HG03432 (cell line): ENCODE measurements around the gene AUTS2.

Experiments
- ATAC-seq: cut with Tn5 transposase; IDR thresholded peaks from one replicate; pipeline ENCODE4 v1.9.1; 2021; ENCODE audit warnings: mild to moderate bottlenecking, moderate library complexity; ENCODE audit not compliant: unreplicated experiment

The AUTS2 gene

DNA sequence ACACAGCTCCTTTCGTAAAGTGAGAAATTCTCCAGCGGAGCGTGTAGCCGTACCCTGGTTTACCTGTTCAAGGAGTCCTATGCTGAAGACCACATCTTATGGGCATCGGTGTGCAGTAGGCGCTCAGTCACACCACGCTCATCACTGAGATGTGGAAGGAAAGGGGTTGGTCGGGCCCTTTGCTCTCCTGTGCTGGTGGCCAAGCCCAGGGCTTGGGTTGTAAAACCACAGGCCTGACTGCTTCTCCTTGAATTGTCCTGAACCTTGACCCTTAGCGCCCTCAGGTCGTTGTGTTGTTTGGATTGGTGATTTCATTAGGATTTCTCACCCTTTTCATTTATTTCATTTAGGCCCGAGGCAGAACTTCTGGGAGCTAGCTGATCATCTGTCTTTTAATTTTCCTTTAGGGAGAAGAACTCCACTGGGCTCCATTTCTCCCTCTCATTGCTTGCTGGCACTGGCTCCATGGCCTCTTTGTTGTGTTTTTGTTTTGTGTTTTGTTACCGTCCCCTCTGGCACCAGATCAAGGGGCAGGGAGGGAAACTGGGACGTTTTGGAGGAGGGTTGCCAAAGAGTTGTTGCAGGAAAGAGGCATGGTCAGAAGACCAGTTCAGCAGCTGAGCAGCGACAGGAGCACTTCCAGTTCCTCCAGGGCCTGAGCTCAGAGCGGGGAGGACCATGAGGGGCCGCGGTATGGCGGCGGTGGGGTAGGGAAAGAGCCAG, 1022.2 kb downstream of the AUTS2 start:
- no peak for ATAC-seq

DNA sequence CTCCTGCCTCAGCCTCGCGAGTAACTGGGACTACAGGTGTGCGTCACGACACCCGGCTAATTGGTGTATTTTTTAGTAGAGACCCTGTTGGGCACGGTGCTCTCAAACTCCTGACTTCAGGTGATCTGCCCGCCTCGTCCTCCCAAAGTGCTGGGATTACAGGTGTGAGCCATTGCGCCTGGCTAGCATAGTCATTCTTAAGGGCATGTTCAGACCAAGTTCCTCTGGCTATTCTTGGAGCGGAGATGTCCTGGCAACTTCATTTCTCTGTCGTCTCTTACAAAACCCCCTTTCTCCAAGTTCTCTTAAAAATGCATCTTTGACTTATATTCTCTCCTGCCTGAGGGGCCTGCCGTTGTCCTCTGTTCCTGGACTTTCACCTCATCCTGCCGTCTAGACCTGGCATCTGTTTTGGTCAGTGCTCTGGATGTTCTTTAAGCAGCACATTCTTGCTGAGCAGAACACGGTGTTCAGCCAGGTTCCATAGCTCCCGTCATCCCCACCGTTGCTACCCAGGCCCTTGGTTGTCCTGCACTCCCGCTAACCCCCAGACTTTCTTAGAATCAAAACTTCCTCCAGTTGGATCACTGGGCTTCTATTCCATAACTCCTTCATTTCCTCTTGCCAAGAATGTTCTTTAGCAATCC, 1023.8 kb downstream of the AUTS2 start:
- no peak for ATAC-seq

DNA sequence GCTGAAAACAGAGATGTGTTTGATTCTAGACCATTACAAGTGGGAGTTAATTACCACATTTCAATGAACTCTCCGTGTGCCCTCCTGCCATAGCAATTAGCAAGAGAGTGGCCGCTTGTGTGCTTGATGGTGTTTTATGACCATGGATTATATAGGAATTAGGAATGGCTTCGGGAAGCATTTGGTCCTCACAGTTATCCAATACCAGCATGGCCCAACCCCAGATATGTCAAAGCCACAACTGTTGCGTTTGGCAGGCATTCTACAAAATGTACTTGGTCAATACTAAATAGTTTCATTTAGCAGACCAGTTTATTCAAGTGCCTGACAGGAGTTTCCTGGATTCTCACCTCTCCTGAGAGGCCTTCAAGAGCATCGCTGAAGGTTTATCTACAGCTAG, 1024.7 kb downstream of the AUTS2 start:
- no peak for ATAC-seq

DNA sequence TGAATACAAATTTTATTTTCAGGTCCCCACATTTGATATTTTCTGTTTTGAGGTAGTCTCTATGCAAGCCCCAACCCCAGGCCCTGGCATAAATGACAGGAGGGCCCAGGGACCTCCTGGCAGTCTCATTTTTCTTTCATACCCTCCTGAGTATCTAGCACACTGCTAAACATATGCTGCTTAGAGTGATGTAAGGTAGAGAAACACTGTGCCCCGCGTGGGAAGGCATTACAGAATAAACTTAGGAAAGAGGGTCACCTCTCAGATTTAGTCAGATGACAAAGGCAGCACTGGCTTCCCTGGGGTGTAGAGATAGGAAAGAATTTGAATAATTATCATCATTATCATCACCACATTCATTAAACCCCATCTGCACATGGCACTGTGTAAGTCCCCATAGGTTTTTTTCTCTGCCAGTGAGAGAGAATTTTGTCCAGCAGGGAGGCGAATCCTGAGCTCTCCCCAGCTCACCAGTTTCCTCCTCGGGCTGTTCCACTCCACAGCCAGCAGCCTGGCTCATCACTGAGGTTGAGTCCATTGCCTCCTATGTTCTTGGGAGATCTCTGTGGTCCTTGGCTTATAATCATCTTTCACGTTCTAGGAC, 1026.3 kb downstream of the AUTS2 start:
- no peak for ATAC-seq

DNA sequence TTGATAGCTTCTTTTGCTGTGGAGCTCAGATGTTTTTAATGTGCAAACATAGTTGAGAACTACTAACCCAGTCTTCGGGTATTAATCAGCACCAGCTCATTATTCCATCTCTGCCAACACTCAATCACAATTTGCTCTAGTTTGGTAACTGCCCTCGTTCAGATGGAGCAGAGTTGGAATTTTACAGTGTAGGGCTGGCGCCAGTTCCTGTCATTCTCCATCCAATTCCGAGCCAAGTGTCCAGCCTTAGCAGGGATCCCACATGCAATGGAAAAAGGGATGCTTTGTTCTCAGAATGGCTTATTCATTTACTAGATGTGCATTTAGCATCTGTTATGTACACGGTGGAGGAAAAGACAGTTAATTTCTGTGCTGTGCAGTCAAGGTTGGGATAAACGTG, 1029.2 kb downstream of the AUTS2 start:
- no peak for ATAC-seq

DNA sequence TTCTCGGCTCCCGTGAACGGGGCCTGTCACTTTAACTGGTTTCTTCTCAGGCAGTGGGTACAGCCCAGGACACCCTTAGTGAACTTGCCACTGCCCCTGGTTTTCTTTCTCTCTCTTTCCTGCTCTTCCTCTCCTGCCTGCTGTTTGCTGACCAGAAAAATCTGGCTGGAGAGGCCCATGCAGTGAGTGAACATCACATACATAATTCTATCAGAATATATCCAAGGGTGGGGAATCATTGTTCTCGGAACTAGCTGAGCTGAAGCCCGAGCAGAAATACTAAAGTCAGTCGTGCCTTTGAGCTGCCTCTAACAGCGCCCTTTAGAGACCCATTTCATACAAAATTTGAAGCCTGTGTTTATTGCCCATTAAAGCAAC, 1032.2 kb downstream of the AUTS2 start:
- no peak for ATAC-seq

DNA sequence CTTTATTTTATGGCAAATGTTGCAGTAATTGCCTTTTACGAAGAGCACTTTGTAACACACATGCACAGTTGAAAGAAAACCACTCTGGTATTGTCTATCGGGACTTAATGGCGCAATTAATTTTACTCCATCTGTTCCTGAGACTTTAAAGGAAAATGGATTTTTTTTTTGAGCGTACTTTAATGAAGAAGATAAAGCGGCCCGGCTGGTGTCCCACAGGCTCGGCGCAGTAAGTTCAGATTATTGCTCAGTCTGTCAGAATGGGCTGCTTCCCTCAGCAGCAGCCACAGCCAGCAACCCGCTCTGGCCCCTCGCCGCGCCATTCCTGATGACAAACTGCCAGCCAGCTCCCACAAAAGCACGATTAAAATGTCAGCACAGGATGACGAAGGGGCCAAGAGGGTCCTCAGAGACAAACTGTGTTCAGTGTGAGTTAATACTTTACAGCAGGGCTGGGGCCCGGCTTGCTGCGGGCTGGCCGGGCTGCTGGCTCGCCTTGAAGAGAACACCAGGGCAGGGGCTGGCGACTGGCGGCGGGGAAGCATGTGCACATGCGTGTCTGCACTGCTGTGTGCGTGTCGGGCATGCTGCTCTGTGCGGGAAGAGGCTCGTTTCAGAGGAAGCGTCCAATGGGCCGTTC, 1032.7 kb downstream of the AUTS2 start:
- no peak for ATAC-seq

DNA sequence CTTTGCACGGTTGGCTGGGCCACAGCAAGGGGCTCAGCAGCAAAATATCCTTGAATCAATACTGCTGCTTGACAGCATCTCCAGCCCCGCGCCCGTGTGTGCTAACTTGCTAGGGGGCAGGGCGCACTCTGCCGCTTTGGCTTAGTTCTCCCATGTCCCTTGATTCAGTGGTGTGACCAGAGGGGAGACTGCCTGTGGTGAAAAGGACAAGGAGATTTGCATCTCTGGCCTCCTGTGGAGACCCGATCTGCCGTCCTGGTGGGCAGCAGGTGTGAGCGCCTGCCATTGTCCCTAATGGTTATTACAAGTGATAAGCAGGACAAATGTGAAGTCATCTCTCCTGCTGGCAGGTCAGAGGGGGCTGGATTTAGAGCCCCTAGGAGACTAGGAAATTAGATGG, 1033.4 kb downstream of the AUTS2 start:
- no peak for ATAC-seq

DNA sequence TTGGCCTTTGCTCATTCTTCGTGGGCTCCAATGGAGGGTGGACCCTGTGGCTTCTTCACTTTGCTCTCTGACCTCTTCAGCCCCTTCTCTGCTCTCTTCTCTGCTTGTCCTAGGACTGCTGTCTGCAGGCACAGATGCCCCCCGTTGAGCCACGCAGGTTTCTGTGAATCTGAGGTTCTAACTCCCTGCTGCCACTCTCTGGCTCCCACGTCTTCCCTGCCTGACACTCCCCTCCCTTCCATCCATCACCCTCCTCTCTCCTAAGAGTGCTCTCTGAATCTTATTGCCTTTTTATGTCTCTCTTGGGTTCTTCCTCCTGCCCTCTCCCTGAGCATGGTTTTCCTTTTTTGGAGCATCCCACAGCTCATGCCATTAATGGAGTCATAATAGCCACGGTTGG, 1034.1 kb downstream of the AUTS2 start:
- ATAC-seq = no peak

DNA sequence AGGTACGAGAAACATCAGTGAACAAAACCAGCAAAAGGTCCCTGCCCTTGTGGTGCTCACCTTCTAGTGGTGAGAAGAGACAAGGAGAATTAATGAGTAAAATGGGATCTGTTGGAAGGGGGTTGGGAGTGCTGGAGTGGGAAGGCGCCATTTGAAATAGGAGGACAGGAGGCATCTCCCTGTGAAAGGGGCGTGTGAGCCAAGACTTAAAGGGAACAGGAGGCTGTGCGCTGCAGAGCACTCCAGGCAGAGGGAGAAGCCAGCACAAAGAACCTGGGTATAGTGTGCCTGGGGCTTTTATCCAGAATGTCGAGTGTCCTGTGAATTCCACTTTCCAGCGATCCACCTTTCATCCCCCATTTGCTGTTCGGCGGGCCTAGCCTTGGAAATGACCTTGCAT, 1035.8 kb downstream of the AUTS2 start:
- no peak for ATAC-seq

DNA sequence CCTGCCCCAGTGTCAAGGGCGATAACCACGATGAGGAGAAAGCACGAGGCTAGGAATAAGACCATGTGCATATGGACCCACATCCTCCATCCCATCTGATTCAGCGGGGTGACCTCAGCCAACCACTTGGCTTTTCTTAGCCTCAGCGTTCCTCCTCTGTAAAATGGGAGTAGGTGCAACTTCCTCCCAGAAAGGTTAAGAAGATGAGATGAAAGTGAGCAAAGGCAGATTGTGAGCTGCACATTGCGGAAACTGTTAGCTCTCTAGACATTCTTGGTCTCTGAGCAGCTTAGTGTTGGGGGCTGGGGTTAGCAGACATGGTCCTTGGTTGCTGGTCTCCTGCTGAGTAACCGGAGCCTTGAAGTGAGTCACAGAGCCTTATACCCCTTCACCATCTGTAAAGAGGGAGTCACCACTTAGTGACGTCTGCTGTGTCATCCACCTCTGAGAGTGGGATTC, 1036.4 kb downstream of the AUTS2 start:
- no peak for ATAC-seq

DNA sequence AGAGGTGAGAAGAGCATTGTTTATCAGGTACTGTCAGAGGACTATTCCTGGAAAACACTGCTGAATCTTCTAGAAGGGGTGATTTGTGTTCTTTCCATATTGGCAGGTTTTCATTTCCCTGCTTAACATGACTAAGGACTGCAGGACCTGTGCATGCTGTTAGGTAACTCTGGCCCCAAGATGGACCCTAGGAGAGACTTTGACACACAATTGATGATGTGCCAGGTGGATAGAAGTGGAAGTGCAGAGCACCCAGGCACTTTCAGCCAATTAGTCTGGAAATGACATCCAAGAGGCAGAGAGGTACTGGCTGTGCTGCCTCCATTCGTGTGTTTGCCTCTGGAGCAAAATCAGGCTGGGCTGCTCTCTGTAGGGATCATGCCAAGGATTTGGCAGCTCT, 1037.4 kb downstream of the AUTS2 start:
- no peak for ATAC-seq

DNA sequence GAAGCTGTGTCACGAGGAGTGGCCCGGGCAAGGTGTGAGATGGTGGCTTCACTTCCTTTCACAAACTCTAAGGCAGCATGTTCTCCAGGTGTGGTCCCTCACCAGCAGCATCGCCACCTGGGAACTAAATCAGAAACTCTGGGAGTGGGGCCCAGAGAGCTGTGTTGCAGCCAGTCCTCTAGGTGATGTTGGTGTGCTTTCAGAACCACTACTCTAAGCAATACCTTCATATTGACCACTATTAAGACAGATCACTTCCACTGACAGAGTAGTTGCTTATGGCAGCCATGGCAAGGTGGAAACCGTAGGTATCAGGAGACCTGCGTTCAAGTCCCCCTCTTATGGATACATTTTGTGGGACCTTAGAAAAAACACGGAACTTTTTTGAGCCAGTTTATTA, 1037.9 kb downstream of the AUTS2 start:
- no peak for ATAC-seq

DNA sequence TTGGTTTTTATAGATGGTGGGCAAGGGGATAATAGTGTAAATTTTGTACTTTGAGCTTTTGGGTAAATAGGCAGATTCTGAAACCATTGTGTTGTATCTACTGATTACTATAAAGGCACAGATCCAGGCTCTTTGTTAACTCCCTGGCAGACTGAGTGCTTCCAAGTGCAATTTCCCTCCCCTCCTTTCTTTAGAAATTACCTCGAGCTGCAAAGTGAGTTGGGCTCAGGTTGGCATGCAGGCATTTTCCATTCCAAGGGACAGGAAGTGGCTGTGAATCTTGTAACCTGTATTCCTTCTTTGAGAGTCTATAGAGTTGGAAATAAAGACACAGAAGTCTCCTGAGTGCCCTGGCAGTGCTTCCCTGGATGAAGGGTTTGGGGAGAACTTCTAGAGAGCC, 1039.5 kb downstream of the AUTS2 start:
- ATAC-seq = no peak

DNA sequence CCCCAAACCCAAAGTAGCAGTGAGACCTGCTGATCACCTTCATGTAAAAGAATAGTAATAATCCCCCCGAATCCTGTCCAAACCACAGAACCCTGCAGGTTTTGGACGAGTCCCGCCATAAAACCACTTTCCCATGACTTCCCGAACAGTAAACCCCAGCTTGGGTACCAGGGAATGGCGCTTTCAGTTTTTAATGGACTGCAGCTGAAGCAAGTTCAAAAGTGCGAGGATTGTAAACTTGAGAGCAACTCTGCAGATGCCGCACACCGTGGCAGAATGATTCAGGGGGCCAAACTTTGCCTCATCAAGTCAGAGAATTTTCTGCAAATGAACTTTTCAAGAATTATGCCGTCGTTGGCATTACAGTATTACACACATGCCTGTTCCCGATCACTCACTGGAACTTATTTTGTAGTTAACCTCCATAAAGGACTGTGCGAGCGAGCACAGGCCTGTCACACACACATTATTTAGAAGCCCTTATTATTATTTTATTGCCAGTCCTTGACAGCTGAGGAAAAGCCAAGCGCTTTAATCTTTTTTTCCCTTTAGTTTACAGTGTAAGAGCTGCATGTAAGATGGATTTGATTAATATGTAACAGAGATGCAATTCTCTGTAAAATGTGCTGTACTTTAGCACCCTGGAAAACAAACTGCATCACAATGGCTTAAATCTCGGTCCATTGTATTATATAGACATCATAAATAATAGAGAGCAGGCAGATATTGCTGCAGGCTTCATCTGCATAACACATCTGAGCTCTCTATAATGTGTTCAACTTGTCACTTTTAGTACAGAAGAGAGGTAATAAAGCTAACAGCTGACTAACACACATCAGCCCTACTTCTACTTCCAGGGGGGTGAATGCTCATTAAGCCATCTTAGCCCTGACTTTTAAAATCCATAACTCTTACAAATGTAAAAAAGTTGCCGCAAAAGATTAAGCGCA, 1040.2 kb downstream of the AUTS2 start:
- no peak for ATAC-seq

DNA sequence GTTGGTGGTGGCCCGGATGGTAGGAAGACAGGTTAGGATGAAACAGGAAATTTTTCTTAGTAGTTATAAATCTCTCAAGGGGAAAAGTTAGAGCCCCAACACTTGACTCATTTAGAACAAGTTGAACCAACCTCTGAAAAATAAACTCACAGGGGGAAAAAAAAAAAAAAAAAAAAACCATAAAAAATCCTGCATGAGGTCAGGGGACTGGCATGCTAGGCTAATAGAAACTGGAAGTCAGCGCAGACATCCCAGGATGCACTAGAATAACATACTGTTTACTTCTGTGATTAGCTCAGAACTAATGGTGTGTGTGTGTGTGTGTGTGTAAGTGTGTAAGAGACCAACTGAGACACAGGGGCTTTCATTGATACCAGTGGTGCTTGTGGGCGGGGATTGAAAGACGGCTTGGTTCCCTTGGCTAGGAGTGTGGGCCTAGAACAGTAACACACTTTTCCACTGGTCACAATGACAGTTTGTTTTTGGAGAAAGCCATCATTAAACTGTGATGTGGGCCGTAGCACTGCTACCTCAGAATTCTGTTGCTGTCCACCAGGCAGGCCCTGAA, 1042.1 kb downstream of the AUTS2 start:
- ATAC-seq = no peak

DNA sequence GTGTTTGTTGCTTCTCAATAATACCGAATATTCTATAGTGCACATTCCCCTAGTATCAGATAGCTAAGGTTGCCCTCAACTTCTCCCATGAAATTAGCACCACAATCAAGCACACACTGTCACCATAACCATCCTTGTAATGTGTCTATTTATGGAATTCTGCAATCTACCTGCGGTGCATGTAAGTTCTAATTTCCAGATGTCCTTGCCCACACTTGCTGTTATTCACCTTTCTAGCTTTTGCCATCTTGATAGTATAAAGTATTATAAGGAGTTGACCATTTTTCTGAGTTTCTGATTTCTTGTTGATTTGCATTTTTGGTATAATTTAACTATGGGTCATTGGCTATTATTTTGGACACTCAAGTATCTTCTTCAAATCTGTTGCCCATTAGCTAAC, 1043.6 kb downstream of the AUTS2 start:
- no peak for ATAC-seq

DNA sequence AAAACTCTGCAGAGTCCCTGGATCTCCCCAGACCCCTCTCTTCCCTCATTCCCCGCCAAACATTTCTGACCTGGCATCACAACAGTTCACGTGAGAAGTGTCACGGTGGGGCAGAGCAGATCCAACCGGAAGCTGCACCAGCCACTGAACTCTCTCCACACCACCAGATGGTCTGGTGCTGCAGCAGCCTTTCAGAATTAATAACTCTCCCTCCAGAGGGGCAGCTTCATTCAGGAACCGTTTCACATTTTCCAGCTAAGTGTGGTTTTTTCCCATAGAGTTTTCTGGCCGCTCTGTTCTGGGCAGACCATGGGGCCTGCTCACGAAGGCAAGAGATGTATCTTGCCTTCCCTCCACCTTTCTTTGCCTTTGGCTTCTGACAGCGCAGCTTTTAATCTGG, 1047.0 kb downstream of the AUTS2 start:
- no peak for ATAC-seq

DNA sequence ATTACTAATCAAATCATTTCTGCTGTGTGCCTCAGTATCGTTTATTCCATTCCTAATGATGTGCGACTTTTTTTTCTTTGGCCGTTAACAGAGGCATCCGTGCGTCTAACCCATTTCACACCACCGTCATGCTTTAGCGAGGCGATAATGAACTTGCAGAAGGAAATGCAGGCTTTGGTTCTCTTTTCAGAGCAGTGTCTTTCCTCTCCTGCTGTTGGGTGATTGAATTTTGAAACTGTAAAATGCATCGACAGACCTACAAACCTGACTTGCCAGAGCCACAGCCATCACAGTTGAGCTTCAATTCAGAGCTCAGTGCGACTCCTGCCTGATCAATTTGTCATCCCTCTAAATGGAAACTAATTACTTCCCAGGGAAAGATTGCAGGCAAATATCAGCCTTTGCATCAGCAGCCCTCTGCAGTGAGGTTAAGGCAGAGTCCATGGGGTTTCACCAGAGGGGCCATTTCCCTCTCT, 1047.6 kb downstream of the AUTS2 start:
- ATAC-seq = peak; percentile 28

DNA sequence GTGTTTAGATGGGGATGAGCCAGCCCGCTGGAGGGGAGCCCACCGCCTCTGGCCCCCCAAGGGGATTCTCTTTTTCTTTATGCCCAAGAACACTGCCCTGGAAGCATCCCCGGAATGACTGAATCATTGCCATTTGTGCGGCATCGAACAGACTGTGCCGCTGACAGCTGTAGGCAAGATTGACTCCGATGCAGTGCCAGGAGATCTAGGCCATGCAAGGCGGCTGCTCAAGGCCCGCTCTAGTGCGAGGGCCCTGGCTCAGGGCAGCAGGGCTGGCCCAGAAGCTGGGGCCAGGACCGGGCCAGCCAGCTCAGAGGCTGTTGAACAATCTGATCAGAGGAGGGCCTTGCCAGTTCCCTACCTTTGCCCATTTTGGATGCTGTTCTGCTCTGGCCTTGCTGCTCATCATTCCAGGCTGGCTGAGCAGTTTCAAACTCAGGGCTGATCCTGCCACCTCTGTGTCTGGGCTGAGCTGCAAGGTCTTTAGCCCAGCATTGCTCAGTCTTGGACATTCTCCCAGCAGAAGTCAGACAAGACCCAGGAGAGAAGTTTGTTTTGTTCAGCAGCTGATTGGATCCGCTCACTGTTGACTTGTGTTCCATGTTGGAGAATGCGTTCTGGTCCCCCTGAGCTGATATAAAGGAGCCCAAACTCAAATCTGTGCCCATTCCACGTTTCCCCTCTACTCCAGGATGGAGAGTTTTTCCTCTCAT, 1048.4 kb downstream of the AUTS2 start:
- no peak for ATAC-seq
